Measurements from ENCODE around the gene DNAJC27. TPM values are rescaled to one million over a fixed set of nuclear protein-coding genes. Genes with fewer than 3 reads are reported as not detected.

Gene DNAJC27
- total RNA-seq, 4 donors from 2014 or later: 12.8 to 23.4 (median 14.0) TPM

- WGBS, 2 donors: 0% methylated on average over 21 to 23 of the region's 23 CpGs
- Histone ChIP-seq H3K9me3 (no peaks in the 10 kb centered on the region), H3K4me3 (peak overlapping the region; percentile 76 to 90 (median 82)), H3K4me1 (peaks cover 0 to 39% (median 8%) of the 10 kb centered on the region in 4 donors), H3K36me3 (peaks cover 0 to 8% (median 0%) of the 10 kb centered on the region in 3 donors), H3K27ac (peak overlapping the region; percentile 98 to 100 (median 98)), H3K27me3 (no peaks in the 10 kb centered on the region)
- TF ChIP-seq CTCF (IDR thresholded peaks at IDR 0.05) (no peak), EP300 (IDR thresholded peaks at IDR 0.05) (no peak), POLR2A (IDR thresholded peaks at IDR 0.05) (no peak)
- no peak for DNase-seq (ENCODE audit: low spot score in 2 of 2)
These were observed 544 bp downstream of the DNAJC27 start for GRCh38 chr2:24971286-24971535.

- Histone ChIP-seq H3K9me3 (no peaks in the 10 kb centered on the region), H3K4me1 (peaks cover 0 to 35% (median 8%) of the 10 kb centered on the region in 4 donors), H3K4me3 (peak overlapping the region; percentile 76 to 90 (median 82)), H3K27ac (peak overlapping the region; percentile 98 to 100 (median 98)), H3K27me3 (no peaks in the 10 kb centered on the region), H3K36me3 (peaks cover 0 to 14% (median 0%) of the 10 kb centered on the region in 3 donors)
- DNase-seq (ENCODE audit: low spot score in 2 of 2): peak in 1 of 2 donors; percentile 40
- WGBS, 2 donors: 52 to 57% methylated on average over 27 of the region's 27 CpGs
- no peak for TF ChIP-seq CTCF (IDR thresholded peaks at IDR 0.05)
- no peak for TF ChIP-seq EP300 (IDR thresholded peaks at IDR 0.05)
- no peak for TF ChIP-seq POLR2A (IDR thresholded peaks at IDR 0.05)
These were observed 1.1 kb downstream of the DNAJC27 start for GRCh38 chr2:24970483-24971285.

GRCh38 chr2:24969784-24970183 is 2.0 kb downstream of the DNAJC27 start:
- H3K9me3 ChIP-seq: no peaks in the 10 kb centered on the region
- WGBS, 2 donors: 58 to 63% methylated on average over 1 of the region's 1 CpG

GRCh38 chr2:24961903-24962302 is 9.9 kb downstream of the DNAJC27 start:
- 87 to 90% methylated on average over 1 of the region's 1 CpG for WGBS, 2 donors
- H3K36me3 ChIP-seq: peaks cover 0 to 87% (median 8%) of the 10 kb centered on the region in 3 donors

More at GRCh38 chr2:24969784-24970183, 2.0 kb downstream of the DNAJC27 start:
- peaks cover 0 to 23% (median 0%) of the 10 kb centered on the region in 3 donors for H3K36me3 ChIP-seq
- H3K27ac ChIP-seq: no peak overlapping the region
- H3K4me3 ChIP-seq: no peak overlapping the region
- no peaks in the 10 kb centered on the region for H3K27me3 ChIP-seq
- DNase-seq (ENCODE audit: low spot score in 2 of 2): no peak
- TF ChIP-seq POLR2A (IDR thresholded peaks at IDR 0.05) (no peak), EP300 (IDR thresholded peaks at IDR 0.05) (no peak), CTCF (IDR thresholded peaks at IDR 0.05) (no peak)
- H3K4me1 ChIP-seq: peaks cover 0 to 28% (median 8%) of the 10 kb centered on the region in 4 donors

More at GRCh38 chr2:24961903-24962302, 9.9 kb downstream of the DNAJC27 start:
- TF ChIP-seq CTCF (IDR thresholded peaks at IDR 0.05) (no peak), EP300 (IDR thresholded peaks at IDR 0.05) (no peak), POLR2A (IDR thresholded peaks at IDR 0.05) (no peak)
- Histone ChIP-seq H3K9me3 (no peaks in the 10 kb centered on the region), H3K27ac (no peak overlapping the region), H3K4me3 (no peak overlapping the region), H3K4me1 (no peaks in the 10 kb centered on the region), H3K27me3 (no peaks in the 10 kb centered on the region)
- DNase-seq (ENCODE audit: low spot score in 2 of 2): no peak

Data from tibial nerve (tissue), 4 donors.